Measurements from ENCODE around the gene KLK15. TPM values are rescaled to one million over a fixed set of nuclear protein-coding genes. Genes with fewer than 3 reads are reported as not detected.

KLK15 gene
- total and polyA plus RNA-seq, 10 of the 15 experiments (the other 5 are each of a cell fraction or from before 2014, with no cell fraction given): 0.04 to 0.08 TPM; not detected in 8

GRCh38 chr19:50835785-50836542, 2.6 kb upstream of the KLK15 start (continued):
- TF ChIP-seq, protein P1, sequence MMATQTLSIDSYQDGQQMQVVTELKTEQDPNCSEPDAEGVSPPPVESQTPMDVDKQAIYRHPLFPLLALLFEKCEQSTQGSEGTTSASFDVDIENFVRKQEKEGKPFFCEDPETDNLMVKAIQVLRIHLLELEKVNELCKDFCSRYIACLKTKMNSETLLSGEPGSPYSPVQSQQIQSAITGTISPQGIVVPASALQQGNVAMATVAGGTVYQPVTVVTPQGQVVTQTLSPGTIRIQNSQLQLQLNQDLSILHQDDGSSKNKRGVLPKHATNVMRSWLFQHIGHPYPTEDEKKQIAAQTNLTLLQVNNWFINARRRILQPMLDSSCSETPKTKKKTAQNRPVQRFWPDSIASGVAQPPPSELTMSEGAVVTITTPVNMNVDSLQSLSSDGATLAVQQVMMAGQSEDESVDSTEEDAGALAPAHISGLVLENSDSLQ (IDR thresholded peaks at IDR 0.05): 0 out of 2 replicates have a peak, but pooled peaks have one; percentile 18
- TF ChIP-seq MAX (IDR thresholded peaks at IDR 0.05; ENCODE audit: low read depth, low read length) (peak; percentile 33; the same call in 1 of the 2 replicates), ZNF592 (IDR thresholded peaks at IDR 0.05) (no peak), GATAD2B (conservative IDR thresholded peaks at IDR 0.05; ENCODE audit: low read depth) (0 out of 2 replicates have a peak, but pooled peaks have one; percentile 25), STAT1 (conservative IDR thresholded peaks at IDR 0.05) (no peak), RAD21 (IDR thresholded peaks at IDR 0.05; ENCODE audit: insufficient read depth, low read depth, low read length) (no peak), ZNF622 (IDR thresholded peaks at IDR 0.05) (no peak), NR2C1 (IDR thresholded peaks at IDR 0.05) (no peak)
- TF ChIP-seq, protein P2, sequence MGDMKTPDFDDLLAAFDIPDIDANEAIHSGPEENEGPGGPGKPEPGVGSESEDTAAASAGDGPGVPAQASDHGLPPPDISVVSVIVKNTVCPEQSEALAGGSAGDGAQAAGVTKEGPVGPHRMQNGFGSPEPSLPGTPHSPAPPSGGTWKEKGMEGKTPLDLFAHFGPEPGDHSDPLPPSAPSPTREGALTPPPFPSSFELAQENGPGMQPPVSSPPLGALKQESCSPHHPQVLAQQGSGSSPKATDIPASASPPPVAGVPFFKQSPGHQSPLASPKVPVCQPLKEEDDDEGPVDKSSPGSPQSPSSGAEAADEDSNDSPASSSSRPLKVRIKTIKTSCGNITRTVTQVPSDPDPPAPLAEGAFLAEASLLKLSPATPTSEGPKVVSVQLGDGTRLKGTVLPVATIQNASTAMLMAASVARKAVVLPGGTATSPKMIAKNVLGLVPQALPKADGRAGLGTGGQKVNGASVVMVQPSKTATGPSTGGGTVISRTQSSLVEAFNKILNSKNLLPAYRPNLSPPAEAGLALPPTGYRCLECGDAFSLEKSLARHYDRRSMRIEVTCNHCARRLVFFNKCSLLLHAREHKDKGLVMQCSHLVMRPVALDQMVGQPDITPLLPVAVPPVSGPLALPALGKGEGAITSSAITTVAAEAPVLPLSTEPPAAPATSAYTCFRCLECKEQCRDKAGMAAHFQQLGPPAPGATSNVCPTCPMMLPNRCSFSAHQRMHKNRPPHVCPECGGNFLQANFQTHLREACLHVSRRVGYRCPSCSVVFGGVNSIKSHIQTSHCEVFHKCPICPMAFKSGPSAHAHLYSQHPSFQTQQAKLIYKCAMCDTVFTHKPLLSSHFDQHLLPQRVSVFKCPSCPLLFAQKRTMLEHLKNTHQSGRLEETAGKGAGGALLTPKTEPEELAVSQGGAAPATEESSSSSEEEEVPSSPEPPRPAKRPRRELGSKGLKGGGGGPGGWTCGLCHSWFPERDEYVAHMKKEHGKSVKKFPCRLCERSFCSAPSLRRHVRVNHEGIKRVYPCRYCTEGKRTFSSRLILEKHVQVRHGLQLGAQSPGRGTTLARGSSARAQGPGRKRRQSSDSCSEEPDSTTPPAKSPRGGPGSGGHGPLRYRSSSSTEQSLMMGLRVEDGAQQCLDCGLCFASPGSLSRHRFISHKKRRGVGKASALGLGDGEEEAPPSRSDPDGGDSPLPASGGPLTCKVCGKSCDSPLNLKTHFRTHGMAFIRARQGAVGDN (IDR thresholded peaks at IDR 0.05): peak; percentile 81
- TF ChIP-seq, protein P3, sequence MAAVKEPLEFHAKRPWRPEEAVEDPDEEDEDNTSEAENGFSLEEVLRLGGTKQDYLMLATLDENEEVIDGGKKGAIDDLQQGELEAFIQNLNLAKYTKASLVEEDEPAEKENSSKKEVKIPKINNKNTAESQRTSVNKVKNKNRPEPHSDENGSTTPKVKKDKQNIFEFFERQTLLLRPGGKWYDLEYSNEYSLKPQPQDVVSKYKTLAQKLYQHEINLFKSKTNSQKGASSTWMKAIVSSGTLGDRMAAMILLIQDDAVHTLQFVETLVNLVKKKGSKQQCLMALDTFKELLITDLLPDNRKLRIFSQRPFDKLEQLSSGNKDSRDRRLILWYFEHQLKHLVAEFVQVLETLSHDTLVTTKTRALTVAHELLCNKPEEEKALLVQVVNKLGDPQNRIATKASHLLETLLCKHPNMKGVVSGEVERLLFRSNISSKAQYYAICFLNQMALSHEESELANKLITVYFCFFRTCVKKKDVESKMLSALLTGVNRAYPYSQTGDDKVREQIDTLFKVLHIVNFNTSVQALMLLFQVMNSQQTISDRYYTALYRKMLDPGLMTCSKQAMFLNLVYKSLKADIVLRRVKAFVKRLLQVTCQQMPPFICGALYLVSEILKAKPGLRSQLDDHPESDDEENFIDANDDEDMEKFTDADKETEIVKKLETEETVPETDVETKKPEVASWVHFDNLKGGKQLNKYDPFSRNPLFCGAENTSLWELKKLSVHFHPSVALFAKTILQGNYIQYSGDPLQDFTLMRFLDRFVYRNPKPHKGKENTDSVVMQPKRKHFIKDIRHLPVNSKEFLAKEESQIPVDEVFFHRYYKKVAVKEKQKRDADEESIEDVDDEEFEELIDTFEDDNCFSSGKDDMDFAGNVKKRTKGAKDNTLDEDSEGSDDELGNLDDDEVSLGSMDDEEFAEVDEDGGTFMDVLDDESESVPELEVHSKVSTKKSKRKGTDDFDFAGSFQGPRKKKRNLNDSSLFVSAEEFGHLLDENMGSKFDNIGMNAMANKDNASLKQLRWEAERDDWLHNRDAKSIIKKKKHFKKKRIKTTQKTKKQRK (IDR thresholded peaks at IDR 0.05; ENCODE audit: low read depth, low read length): no peak
